GM12873 (cell line): Measurements from ENCODE around the gene HDAC10.

Experiments
- TF ChIP-seq, protein P1 (sequence below): IDR thresholded peaks from 2 replicates; pipeline ENCODE4 v1.5.1; 2012; ENCODE audit warnings: low read depth, mild to moderate bottlenecking, moderate library complexity, low read length, control low read depth; ENCODE audit not compliant: insufficient read depth; ENCODE audit errors: missing control alignments

Gene HDAC10, protein sequence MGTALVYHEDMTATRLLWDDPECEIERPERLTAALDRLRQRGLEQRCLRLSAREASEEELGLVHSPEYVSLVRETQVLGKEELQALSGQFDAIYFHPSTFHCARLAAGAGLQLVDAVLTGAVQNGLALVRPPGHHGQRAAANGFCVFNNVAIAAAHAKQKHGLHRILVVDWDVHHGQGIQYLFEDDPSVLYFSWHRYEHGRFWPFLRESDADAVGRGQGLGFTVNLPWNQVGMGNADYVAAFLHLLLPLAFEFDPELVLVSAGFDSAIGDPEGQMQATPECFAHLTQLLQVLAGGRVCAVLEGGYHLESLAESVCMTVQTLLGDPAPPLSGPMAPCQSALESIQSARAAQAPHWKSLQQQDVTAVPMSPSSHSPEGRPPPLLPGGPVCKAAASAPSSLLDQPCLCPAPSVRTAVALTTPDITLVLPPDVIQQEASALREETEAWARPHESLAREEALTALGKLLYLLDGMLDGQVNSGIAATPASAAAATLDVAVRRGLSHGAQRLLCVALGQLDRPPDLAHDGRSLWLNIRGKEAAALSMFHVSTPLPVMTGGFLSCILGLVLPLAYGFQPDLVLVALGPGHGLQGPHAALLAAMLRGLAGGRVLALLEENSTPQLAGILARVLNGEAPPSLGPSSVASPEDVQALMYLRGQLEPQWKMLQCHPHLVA

DNA sequence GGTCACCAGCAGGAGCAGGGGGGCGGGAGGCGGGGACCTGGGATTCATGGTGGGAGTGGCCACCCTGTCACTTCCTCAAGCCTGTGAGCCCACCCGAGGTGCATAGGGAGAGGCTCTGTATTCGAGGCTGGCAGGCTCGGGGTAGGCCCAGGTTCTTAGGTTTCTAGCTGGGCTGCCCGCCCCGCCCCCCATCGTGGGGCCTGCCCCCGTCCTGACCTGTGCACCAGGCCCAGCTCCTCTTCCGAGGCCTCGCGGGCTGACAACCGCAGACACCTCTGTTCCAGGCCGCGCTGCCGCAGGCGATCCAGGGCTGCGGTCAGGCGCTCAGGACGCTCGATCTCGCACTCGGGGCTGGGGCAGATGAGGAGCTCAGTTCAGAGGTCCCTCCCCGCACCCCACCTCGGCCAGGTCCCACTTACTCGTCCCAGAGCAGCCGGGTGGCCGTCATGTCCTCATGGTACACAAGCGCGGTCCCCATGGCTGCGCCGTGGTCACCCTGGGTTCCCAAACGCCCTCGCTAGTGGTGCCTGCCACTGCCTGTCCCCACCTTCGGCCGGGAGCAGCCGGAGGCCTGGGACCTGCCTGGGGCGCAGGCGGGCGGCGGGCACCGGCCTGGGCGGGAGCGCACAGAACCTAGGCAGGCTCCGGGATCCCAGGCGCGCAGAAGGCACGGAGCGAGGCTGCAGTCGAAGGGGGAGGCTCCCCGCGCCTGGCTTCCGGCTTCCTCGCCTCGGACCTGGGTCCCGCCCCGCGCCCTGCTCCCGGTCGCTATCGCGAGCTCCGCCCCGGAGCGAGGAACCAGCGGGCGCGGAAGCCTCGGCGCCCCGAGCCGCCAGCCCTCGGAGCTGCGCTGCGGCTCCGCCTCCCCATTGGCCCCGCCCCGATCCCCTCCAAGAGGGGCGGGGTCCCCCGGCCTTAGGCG is at the start of gene HDAC10:
HDAC10 (minus strand) TSS at position 711 of the 922 bp plus-strand sequence; CDS start at position 478, 233 bp downstream.
- TF ChIP-seq, protein P1, sequence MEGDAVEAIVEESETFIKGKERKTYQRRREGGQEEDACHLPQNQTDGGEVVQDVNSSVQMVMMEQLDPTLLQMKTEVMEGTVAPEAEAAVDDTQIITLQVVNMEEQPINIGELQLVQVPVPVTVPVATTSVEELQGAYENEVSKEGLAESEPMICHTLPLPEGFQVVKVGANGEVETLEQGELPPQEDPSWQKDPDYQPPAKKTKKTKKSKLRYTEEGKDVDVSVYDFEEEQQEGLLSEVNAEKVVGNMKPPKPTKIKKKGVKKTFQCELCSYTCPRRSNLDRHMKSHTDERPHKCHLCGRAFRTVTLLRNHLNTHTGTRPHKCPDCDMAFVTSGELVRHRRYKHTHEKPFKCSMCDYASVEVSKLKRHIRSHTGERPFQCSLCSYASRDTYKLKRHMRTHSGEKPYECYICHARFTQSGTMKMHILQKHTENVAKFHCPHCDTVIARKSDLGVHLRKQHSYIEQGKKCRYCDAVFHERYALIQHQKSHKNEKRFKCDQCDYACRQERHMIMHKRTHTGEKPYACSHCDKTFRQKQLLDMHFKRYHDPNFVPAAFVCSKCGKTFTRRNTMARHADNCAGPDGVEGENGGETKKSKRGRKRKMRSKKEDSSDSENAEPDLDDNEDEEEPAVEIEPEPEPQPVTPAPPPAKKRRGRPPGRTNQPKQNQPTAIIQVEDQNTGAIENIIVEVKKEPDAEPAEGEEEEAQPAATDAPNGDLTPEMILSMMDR: no peak

DNA sequence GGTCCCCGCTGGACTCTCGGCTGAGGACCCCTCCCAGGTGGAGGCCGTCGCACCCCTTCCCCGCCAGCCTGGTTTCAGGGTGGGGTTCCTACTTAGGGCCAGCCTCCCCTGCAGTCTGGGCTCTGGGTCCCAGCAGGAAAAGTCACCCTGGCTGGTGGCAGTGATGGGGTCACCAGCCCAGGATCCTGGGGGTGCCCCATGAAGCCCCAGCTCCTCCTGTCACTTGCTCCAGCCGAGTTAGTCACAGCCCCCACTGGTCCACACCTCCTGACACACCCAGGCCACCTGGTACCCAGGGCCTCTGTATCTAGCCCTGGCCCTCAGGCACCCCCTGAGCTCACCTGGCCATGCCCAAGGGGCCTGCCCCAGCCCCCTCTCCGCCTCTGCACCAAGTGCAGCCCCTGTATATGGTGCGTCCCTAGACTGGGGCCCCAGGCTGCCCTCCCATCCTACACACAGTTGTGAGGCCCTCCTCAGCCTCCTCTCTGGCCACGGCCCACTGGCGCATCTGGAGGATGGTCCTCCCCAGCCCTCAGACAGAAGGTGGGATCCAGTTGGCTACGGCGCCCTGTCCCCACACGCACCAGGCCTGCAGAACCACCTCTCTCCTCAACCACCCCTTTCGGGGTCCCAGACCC is 49.7 kb upstream of the HDAC10 start:
- TF ChIP-seq, protein P1: no peak

DNA sequence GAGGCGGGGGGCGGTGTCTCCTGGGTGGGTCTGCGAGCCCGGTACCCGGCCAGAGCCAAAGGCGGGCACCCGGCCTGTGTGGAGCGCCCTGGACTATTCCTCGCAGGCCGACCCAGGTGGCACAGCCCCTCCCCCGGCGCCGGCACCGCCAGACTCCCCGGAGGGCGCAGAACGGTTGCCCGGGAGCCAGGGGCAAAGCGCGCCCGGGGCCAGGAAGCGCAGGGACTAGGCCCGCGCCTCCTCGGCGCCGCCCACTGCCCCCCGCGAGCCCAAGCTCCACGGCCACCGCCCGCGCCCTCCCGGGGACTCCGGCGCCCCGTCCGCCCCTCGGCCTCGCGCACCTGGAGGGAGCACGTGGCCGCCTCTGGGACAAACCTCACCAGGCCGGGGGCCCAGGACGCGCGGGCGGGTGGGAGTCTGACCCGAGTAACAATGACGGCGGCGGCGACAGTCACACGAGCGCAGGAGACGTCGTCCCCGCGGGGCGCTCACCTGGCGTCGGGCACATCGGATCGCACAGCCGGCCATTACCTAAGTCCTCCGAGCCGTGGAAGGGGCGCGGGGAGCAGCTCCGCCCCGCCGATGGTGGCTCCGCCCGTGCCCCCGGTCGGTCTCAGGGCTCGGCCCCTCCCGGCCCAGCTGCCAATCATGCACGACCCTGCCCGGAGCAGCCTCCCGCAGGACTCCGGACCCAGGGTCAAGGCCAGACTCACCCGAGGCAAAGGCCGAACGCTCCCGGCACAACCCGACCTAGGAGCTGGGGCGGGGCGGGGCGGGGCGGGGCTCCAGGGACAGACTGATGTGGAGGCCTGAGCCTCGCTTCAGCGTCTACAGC is 48.9 kb upstream of the HDAC10 start:
- TF ChIP-seq, protein P1: no peak

DNA sequence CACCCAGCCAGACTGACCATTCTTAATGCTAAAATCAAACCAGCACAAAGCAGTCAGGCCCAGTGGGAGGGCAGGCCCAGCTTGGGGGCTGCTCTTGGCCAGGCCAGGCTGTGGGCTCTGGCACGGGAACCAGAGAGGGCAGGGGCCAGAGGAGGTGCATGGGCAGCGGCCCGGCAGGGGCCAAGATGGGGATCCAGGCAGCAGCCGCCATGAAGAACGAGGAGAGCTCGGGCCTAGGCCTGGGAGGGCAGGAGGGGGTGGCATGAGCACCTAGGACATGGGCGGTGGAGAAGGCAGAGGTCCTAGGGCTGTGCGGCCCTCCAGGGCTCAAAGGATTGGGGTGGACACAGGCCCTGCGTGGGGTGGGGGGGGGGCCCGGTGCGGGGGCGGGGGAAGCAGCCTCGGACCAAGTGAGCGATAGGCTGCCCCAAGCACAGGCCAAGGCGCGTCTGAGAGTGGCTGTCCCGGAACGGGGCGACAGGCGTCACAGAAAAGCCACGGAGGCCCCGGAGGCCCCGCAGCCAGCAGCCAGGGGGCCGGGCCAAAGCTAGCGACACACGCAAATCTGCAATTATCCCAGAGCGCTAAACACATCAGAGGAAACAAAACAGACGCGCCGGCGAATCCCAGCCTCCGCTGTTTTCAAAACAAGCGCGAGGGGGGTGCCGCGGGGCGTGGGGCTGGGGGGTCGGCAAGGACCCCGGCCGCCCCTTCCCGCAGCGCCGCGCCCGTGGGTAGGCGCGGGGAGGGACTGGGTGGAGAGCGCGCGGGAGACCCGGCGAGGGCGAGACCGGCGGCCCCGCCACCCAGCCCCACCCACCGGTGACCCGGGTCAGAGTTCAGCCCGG is 48.1 kb upstream of the HDAC10 start:
- TF ChIP-seq, protein P1: no peak

DNA sequence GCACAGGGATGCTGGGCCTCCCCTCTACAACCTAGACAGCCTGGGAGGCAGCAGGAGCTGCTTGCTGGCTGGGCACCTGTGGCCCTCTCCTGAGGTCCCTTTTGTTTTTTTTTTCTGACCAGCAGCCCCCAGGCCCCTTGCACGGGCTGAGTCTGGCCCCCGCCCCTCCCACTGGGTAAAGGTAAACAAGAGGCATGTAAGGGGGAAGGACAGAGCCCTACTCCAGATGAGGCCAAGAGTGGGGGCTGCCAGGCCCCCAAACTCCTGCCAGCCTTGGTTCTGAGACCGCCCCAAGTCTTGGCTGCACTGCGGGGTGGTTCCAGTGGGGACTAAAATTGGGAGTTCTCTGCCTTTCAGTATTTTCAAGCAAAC is 47.2 kb upstream of the HDAC10 start:
- TF ChIP-seq, protein P1: no peak
